Activated T-cell treated with anti-CD3 and anti-CD28 coated beads for 24 hours (primary cell): ENCODE data around the gene ZNF197.
A peak's percentile ranks its signal among the peaks of the same experiment; 100 is the strongest.
"Not testable (repeated sequence)": the region's sequence is repeated elsewhere in the genome, so short reads cannot be mapped to it uniquely, and the experiment has no call there.

Experiments
- DNase-seq: peaks from one replicate; pipeline ENCODE4 v3.0.0-alpha.2; 2020; ENCODE audit warnings: low read depth

ZNF197 gene

DNA sequence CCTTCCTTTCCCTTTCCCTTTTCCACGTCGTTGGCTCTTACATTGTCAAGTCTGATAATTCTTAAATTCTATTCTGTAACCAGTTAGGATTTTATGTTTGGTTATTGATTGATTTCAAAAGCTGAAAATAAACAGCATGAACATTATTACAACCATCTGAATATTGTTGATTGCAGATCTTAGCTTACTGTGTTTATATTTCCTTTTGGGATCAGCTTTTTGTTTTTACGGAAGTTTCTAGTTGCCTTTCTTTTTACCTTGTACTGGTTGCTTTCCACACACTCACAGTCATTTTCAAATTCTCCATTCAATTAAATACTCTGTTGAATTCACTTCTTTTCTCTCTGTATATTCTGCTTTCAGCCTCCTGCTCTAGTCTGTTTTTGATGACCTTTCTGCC is 40.3 kb downstream of the ZNF197 start:
- no peak for DNase-seq

DNA sequence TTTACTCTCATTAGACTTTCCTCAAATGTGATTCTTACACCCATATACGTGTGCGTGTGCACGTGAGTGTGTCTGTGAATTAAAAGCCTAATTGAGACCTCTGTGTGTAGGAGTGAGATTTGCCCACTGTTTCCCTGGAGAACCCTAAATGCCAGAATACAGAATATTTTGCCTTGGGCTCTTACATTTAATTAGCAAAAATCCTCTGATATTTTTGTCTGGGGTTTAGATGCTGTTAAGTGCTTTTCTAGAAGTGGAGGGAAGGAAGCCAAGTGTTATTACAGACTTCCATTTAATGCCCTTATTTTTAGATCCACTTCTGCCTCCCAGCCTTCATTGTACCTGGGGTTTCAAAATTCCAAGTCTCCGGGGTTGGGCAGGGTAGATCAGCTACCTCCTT is 41.5 kb downstream of the ZNF197 start:
- no peak for DNase-seq

- DNase-seq, result no peak
Measured at GRCh38 chr3:44669760-44670159, 44.9 kb downstream of the ZNF197 start.

DNA sequence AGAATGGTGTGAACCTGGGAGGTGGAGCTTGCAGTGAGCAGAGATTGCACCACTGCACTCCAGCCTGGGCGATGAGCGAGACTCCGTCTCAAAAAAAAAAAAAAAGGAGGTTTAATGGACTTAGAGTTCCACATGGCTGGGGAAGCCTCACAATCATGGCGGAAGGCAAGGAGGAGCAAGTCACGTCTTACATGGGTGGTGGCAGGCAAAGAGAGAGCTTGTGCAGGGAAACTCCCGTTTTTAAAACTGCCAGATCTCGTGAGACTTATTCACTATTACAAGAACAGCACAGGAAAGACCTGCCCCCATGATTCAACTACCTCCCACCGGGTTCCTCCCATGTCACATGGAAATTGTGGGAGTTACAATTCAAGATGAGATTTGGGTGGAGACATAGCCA is 48.6 kb downstream of the ZNF197 start:
- not testable (repeated sequence) for DNase-seq

GRCh38 chr3:44674211-44674610 is 49.4 kb downstream of the ZNF197 start:
- DNase-seq, result no peak

DNA sequence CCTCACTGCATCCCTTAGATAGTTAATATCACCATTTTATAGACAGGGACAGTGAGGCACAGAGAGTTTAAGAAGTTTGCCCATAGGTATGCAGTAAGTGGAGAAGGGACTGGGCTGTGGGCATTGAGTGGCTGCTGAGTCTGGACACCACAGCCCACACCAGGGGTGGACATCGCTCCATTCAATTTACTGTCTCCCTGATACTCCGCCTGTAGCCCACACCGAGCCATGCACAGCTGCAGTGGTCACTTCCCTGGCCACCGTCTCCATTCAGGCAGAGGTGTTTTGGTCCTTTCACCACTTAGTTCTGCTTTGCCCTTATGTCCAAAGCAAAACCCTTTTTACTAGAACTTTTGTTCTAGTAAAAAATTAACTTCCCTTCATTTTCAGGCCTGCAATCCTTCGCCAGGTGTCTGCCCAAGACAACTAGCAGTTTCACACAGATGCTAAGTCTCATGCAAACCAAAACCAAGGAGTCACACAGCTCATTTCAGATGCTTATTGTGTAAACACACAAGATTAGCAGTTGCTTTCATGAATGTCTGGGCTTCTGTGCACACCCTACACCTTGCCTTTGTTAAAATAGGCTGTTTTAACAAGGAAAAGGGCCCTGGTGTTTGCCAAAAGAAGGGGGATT is 53.8 kb downstream of the ZNF197 start:
- DNase-seq, result no peak

- no peak for DNase-seq
Measured at GRCh38 chr3:44680921-44681455, 56.2 kb downstream of the ZNF197 start.

DNA sequence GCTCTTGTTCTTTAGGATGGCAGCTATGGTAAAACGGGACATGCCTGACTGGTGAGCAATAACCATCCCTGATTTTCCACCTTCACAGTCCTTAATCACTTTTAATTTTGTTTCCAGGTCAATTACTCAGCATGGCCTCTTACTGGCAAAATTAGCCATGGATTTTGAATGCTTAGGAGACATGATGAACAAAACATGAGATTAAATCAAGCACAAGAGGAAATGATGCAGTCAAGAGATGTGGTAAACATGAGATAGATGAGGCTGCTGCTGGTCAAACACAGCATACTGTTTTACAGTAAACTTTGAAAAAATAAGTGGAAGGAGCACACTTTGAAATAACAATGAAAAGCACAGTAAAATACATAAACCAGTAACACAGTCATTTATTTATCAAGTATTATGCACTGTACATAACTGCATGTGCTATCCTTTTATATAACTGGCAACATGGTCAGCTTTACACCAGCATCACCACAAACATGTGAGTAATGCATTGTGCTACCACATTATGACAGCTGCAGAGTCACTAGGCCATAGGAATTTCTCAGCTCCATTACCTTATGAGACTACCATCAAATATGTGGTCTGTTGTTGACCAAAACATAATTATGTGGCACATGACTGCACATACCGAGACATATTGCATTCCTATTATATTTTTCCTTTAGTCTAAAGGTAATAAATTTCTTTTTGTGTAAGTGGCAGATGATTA is 57.5 kb downstream of the ZNF197 start:
- DNase-seq, result no peak

DNA sequence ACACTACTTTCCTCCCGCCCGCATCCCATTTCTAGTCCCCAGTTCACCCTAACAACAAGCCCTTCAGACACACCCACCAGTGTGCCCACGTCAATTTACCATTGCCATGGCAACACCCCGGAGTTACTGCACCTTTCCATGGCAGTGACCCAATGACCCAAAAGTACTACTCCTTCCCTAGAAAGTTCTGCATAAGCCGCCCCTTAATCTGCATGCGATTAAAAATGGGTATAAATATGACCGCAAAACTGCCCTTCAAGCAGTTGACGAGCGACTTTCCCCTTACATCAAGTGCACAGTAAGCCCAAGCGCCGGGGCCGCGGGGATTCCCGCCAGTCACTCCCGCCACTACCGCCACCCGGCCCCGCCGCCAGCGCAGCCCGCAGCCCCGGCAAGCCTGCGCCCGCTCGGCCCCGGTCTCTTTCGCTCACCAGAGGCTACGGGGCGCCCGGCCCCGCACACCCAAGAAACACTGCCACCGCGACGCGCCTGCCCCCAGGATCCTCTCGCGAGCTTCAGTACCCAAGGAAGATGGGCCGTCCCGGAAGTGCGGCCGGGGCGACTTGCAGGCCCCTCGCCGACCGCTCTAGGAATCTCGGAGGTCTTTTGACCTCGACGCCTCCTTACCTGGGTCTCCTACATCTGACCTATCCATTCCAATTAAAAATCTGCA is 60.4 kb downstream of the ZNF197 start:
- DNase-seq, result peak; percentile 54

GRCh38 chr3:44687898-44688297 is 63.1 kb downstream of the ZNF197 start:
- DNase-seq, result no peak
